ENCODE results near the gene GOLGA7B. TPM values are rescaled to one million over a fixed set of nuclear protein-coding genes. Genes with fewer than 3 reads are reported as not detected.

GOLGA7B gene
- total and polyA plus RNA-seq, 2 donors (not counting 3 experiments of a cell fraction or from before 2014, with no cell fraction given): 0.03 TPM; not detected in 1

GRCh38 chr10:97895084-97895483 is 45.4 kb downstream of the GOLGA7B start:
- H3K79me2 ChIP-seq (ENCODE audit: control insufficient read depth, insufficient read depth, low read length): no peaks in the 10 kb centered on the region
- TF ChIP-seq POLR2AphosphoS5 (IDR thresholded peaks at IDR 0.05; ENCODE audit: insufficient read depth, low read depth, low read length) (no peak), POLR2A (IDR thresholded peaks at IDR 0.05; ENCODE audit: low read depth, low read length) (no peak), JUN (IDR thresholded peaks at IDR 0.05; ENCODE audit: borderline replicate concordance, insufficient read depth, insufficient read length, low read depth) (no peak), MYC (IDR thresholded peaks at IDR 0.05; ENCODE audit: low read depth, low read length) (no peak), MAX (IDR thresholded peaks at IDR 0.05; ENCODE audit: insufficient read depth, insufficient read length) (no peak)
- FAIRE-seq (no peak), DNase-seq (ENCODE audit: low read depth, low spot score) (no peak)
- peak overlapping the region; percentile 36 for H3K27ac ChIP-seq (ENCODE audit: insufficient read depth, low read depth, low read length)
- CTCF ChIA-PET: interaction anchor here (1.0 to 1.3 kb wide), 2 partner anchors 20 to 26 kb away, joined by 3 to 4 read pairs; no protein-coding TSS in a partner anchor
- intact Hi-C loops (cut with micrococcal nuclease) (no loop called here), dilution Hi-C loops (cut with MboI; ENCODE audit: extremely low pct_ligation_motif_present, low sequenced_read_pairs) (no loop called here)
- no peaks in the 10 kb centered on the region for H3K9me3 ChIP-seq (replicated peaks; ENCODE audit: control insufficient read depth, insufficient read depth, low read length)
- H3K4me1 ChIP-seq (ENCODE audit: control insufficient read depth, extremely low read depth, insufficient read depth, low read length): peaks cover 15% of the 10 kb centered on the region
- no peak overlapping the region for H2AFZ ChIP-seq (ENCODE audit: low read depth, low read length)
- BruUV-seq (replicated peaks): no TSS peak
- no peaks in the 10 kb centered on the region for H3K36me3 ChIP-seq (ENCODE audit: control insufficient read depth in 2 of 2, extremely low read depth in 1 of 2, insufficient read depth in 2 of 2, low read length in 2 of 2)
- H3K4me2 ChIP-seq (ENCODE audit: insufficient read depth, low read length): no peak overlapping the region
- POLR2A ChIA-PET: no interaction called here
- H3K4me3 ChIP-seq (replicated peaks in 1 of 3; ENCODE audit: insufficient read depth in 1 of 3, low read depth in 1 of 3, low read length in 3 of 3): no peak overlapping the region
- no peak overlapping the region for H3K9ac ChIP-seq (replicated peaks; ENCODE audit: extremely low read depth, insufficient read depth, low read length)
- H4K20me1 ChIP-seq (replicated peaks; ENCODE audit: control insufficient read depth, extremely low read depth, insufficient read depth, low read length): no peaks in the 10 kb centered on the region
- no peaks in the 10 kb centered on the region for H3K27me3 ChIP-seq (ENCODE audit: control insufficient read depth in 2 of 2, insufficient read depth in 2 of 2, low read length in 2 of 2)
- H3K9me1 ChIP-seq (replicated peaks; ENCODE audit: control insufficient read depth, extremely low read depth, insufficient read depth, low read length): no peaks in the 10 kb centered on the region

- Histone ChIP-seq H3K4me3 (replicated peaks in 1 of 3; ENCODE audit: insufficient read depth in 1 of 3, low read depth in 1 of 3, low read length in 3 of 3) (peak overlapping the region in 2 of 3 experiments; percentile 2 to 3), H3K27ac (ENCODE audit: insufficient read depth, low read depth, low read length) (peak overlapping the region; percentile 36), H3K9me3 (replicated peaks; ENCODE audit: control insufficient read depth, insufficient read depth, low read length) (no peaks in the 10 kb centered on the region), H2AFZ (ENCODE audit: low read depth, low read length) (peak overlapping the region; percentile 67), H3K4me2 (ENCODE audit: insufficient read depth, low read length) (peak overlapping the region; percentile 2), H3K9ac (replicated peaks; ENCODE audit: extremely low read depth, insufficient read depth, low read length) (no peak overlapping the region), H3K79me2 (ENCODE audit: control insufficient read depth, insufficient read depth, low read length) (no peaks in the 10 kb centered on the region), H3K9me1 (replicated peaks; ENCODE audit: control insufficient read depth, extremely low read depth, insufficient read depth, low read length) (no peaks in the 10 kb centered on the region), H3K36me3 (ENCODE audit: control insufficient read depth in 2 of 2, extremely low read depth in 1 of 2, insufficient read depth in 2 of 2, low read length in 2 of 2) (no peaks in the 10 kb centered on the region), H4K20me1 (replicated peaks; ENCODE audit: control insufficient read depth, extremely low read depth, insufficient read depth, low read length) (no peaks in the 10 kb centered on the region), H3K27me3 (ENCODE audit: control insufficient read depth in 2 of 2, insufficient read depth in 2 of 2, low read length in 2 of 2) (no peaks in the 10 kb centered on the region), H3K4me1 (ENCODE audit: control insufficient read depth, extremely low read depth, insufficient read depth, low read length) (peaks cover 15% of the 10 kb centered on the region)
- dilution Hi-C loops (cut with MboI; ENCODE audit: extremely low pct_ligation_motif_present, low sequenced_read_pairs): no loop called here
- peak; percentile 48 for TF ChIP-seq POLR2A (IDR thresholded peaks at IDR 0.05; ENCODE audit: low read depth, low read length)
- no peak for TF ChIP-seq MYC (IDR thresholded peaks at IDR 0.05; ENCODE audit: low read depth, low read length)
- peak; percentile 16 for TF ChIP-seq MAX (IDR thresholded peaks at IDR 0.05; ENCODE audit: insufficient read depth, insufficient read length)
- TF ChIP-seq FOS (IDR thresholded peaks at IDR 0.05; ENCODE audit: borderline replicate concordance, insufficient read depth, low read length): peak; percentile 82
- TF ChIP-seq CTCF (IDR thresholded peaks at IDR 0.05; ENCODE audit: extremely low read depth in 1 of 2, insufficient read depth in 1 of 2, low read depth in 1 of 2, low read length in 2 of 2): no peak
- peak; percentile 36 for TF ChIP-seq JUN (IDR thresholded peaks at IDR 0.05; ENCODE audit: borderline replicate concordance, insufficient read depth, insufficient read length, low read depth)
- no peak for TF ChIP-seq EZH2 (IDR thresholded peaks at IDR 0.05; ENCODE audit: borderline replicate concordance, low read depth, low read length, severe bottlenecking)
- peak; percentile 74 for TF ChIP-seq POLR2AphosphoS5 (IDR thresholded peaks at IDR 0.05; ENCODE audit: insufficient read depth, low read depth, low read length)
- peak; percentile 58 for TF ChIP-seq GATA2 (IDR thresholded peaks at IDR 0.05; ENCODE audit: insufficient read depth, insufficient read length, low read depth, low read length)
- no TSS peak for BruUV-seq (replicated peaks)
- DNase-seq (ENCODE audit: low read depth, low spot score) (peak; percentile 88), FAIRE-seq (peak; percentile 84)
- ChIA-PET POLR2A (no interaction called here), CTCF (interaction anchor here (2.3 kb wide), 1 partner anchor 19 kb away, joined by 9 read pairs; no protein-coding TSS in a partner anchor)
- intact Hi-C loops (cut with micrococcal nuclease): no loop called here
Observed at GRCh38 chr10:97895915-97896314, 46.3 kb downstream of the GOLGA7B start.
